ENCODE data around the gene MKNK1. TPM values are rescaled to one million over a fixed set of nuclear protein-coding genes. Genes with fewer than 3 reads are reported as not detected.

MKNK1 gene
- total RNA-seq, 1 experiment from 2014 or later = 18.6 TPM

DNA sequence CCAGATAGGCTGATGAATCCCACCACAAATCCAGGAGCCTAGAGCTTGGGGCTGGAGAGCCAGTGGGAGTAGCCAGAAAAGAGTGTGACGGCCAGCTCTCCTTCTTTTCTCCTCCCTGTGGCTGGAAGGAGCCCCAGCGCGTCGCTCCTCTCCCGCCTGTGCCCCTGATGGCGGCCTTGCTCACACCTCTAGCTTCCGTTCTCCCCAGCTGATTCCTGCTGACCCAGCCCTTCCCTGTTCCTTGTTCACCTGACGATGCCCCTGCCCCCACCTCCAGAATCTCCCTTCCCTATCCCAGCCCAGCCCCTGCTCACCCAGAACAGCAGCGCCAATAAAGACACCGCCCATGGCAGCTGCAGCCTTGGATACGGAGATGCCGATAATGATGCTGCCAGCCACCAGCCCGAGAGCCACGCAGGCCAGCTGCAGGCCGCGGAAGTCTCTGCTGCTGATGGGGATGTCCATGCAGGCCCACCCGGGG is 53.3 kb downstream of the MKNK1 start:
- Mint-ChIP-seq H3K4me3 (no peak overlapping the region), H3K27ac (no peak overlapping the region), H3K4me1 (peaks cover 19% of the 10 kb centered on the region), H3K27me3 (ENCODE audit: low read depth) (peaks cover 16% of the 10 kb centered on the region), H3K9me3 (no peaks in the 10 kb centered on the region), H3K36me3 (no peaks in the 10 kb centered on the region)
- TF ChIP-seq, protein P1, sequence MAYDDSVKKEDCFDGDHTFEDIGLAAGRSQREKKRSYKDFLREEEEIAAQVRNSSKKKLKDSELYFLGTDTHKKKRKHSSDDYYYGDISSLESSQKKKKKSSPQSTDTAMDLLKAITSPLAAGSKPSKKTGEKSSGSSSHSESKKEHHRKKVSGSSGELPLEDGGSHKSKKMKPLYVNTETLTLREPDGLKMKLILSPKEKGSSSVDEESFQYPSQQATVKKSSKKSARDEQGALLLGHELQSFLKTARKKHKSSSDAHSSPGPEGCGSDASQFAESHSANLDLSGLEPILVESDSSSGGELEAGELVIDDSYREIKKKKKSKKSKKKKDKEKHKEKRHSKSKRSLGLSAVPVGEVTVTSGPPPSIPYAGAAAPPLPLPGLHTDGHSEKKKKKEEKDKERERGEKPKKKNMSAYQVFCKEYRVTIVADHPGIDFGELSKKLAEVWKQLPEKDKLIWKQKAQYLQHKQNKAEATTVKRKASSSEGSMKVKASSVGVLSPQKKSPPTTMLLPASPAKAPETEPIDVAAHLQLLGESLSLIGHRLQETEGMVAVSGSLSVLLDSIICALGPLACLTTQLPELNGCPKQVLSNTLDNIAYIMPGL (CRISPR knock-in tag; IDR thresholded peaks at IDR 0.05) = no peak
- TF ChIP-seq ELF4 (CRISPR knock-in tag; IDR thresholded peaks at IDR 0.05; ENCODE audit: low read depth) (no peak), ZNF416 (CRISPR knock-in tag; IDR thresholded peaks at IDR 0.05) (no peak), NR2C2 (CRISPR knock-in tag; IDR thresholded peaks at IDR 0.05) (no peak), ATF1 (CRISPR knock-in tag; IDR thresholded peaks at IDR 0.05) (no peak), FOXP1 (CRISPR knock-in tag; IDR thresholded peaks at IDR 0.05; ENCODE audit: borderline replicate concordance) (no peak), FOXJ3 (CRISPR knock-in tag; IDR thresholded peaks at IDR 0.05; ENCODE audit: borderline replicate concordance) (no peak)
- TF ChIP-seq, protein P2, sequence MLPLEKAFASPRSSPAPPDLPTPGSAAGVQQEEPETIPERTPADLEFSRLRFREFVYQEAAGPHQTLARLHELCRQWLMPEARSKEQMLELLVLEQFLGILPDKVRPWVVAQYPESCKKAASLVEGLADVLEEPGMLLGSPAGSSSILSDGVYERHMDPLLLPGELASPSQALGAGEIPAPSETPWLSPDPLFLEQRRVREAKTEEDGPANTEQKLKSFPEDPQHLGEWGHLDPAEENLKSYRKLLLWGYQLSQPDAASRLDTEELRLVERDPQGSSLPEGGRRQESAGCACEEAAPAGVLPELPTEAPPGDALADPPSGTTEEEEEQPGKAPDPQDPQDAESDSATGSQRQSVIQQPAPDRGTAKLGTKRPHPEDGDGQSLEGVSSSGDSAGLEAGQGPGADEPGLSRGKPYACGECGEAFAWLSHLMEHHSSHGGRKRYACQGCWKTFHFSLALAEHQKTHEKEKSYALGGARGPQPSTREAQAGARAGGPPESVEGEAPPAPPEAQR (CRISPR knock-in tag; IDR thresholded peaks at IDR 0.05) = no peak
- DNase-seq (ENCODE audit: low spot score) = no peak
- CTCF ChIA-PET = interaction anchor here (0.8 to 13.7 kb wide), 12 partner anchors 12 to 197 kb away, joined by 3 to 190 read pairs (median 6); partner anchors contain the start of gene MKNK1
- POLR2A ChIA-PET = no interaction called here
- ATAC-seq = peak; percentile 19

DNA sequence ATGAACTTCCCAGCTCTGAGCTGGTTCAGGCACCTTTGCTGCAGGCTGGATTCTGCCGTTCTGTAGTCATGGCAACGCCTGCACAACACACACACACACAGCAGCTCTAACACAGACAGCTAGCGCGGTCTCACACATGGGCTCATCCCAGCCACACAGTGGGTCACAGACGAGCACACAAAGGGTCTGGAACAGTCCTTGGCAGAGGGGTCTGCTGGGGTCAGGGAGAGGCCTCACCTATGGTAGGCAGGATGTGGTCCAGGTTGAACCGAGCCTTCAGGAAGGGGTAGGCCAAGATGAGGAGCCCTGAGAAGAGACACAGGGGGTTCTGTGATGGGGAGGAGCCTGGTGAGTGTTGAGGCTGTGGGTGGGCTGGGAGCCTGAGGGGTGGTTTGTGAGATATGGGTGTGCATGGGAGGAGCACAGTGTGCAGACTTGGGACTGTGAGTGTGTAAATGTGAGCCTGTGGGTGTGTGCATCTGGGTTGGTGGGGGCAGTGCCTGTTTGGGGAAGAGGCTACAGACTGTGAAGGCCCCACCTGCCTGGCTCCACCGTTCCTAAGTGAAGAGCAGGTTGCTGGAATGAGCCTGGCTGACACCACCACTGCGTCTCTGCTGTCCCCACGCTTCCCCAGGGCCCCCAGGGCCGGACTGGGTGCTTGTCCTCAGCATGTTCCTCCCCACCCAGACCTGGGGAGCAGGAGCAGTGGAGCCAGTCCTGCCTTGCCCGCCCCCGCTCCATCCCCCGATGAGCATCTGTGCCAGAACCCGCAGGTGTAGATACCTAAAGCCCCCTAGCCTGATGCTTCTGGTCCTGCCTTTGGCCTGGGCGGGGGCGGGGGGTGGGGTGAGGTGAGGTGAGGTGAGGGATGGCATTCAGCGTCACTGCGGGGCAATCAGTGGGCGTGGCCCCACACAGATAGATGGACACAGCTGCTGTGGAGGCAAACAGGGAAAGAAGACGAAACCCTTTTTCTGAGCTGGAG is 54.1 kb downstream of the MKNK1 start:
- H3K4me3 Mint-ChIP-seq = no peak overlapping the region
- no peaks in the 10 kb centered on the region for H3K36me3 Mint-ChIP-seq
- peaks cover 19% of the 10 kb centered on the region for H3K4me1 Mint-ChIP-seq
- no peaks in the 10 kb centered on the region for H3K9me3 Mint-ChIP-seq
- TF ChIP-seq, protein P3, sequence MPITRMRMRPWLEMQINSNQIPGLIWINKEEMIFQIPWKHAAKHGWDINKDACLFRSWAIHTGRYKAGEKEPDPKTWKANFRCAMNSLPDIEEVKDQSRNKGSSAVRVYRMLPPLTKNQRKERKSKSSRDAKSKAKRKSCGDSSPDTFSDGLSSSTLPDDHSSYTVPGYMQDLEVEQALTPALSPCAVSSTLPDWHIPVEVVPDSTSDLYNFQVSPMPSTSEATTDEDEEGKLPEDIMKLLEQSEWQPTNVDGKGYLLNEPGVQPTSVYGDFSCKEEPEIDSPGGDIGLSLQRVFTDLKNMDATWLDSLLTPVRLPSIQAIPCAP (CRISPR knock-in tag; IDR thresholded peaks at IDR 0.05) = no peak
- TF ChIP-seq ZNF121 (CRISPR knock-in tag; IDR thresholded peaks at IDR 0.05) (no peak), RELA (CRISPR knock-in tag; IDR thresholded peaks at IDR 0.05; ENCODE audit: borderline replicate concordance) (no peak)
- TF ChIP-seq, protein P4, sequence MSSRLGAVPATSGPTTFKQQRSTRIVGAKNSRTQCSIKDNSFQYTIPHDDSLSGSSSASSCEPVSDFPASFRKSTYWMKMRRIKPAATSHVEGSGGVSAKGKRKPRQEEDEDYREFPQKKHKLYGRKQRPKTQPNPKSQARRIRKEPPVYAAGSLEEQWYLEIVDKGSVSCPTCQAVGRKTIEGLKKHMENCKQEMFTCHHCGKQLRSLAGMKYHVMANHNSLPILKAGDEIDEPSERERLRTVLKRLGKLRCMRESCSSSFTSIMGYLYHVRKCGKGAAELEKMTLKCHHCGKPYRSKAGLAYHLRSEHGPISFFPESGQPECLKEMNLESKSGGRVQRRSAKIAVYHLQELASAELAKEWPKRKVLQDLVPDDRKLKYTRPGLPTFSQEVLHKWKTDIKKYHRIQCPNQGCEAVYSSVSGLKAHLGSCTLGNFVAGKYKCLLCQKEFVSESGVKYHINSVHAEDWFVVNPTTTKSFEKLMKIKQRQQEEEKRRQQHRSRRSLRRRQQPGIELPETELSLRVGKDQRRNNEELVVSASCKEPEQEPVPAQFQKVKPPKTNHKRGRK (CRISPR knock-in tag; IDR thresholded peaks at IDR 0.05; ENCODE audit: borderline replicate concordance) = no peak
- TF ChIP-seq, protein P5, sequence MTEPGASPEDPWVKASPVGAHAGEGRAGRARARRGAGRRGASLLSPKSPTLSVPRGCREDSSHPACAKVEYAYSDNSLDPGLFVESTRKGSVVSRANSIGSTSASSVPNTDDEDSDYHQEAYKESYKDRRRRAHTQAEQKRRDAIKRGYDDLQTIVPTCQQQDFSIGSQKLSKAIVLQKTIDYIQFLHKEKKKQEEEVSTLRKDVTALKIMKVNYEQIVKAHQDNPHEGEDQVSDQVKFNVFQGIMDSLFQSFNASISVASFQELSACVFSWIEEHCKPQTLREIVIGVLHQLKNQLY (CRISPR knock-in tag; IDR thresholded peaks at IDR 0.05) = no peak
- TF ChIP-seq, protein P6, sequence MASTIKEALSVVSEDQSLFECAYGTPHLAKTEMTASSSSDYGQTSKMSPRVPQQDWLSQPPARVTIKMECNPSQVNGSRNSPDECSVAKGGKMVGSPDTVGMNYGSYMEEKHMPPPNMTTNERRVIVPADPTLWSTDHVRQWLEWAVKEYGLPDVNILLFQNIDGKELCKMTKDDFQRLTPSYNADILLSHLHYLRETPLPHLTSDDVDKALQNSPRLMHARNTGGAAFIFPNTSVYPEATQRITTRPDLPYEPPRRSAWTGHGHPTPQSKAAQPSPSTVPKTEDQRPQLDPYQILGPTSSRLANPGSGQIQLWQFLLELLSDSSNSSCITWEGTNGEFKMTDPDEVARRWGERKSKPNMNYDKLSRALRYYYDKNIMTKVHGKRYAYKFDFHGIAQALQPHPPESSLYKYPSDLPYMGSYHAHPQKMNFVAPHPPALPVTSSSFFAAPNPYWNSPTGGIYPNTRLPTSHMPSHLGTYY (CRISPR knock-in tag; IDR thresholded peaks at IDR 0.05) = no peak
- H3K27me3 Mint-ChIP-seq (ENCODE audit: low read depth) = peaks cover 24% of the 10 kb centered on the region
- ChIA-PET CTCF (interaction anchor here (0.8 to 13.7 kb wide), 18 partner anchors 13 to 198 kb away, joined by 3 to 190 read pairs (median 7); partner anchors contain the start of gene MKNK1), POLR2A (interaction anchor here (0.6 kb wide), 1 partner anchor 153 kb away, joined by 3 read pairs; no protein-coding TSS in a partner anchor)
- no peak overlapping the region for H3K27ac Mint-ChIP-seq
- ATAC-seq (peak; percentile 20), DNase-seq (ENCODE audit: low spot score) (no peak)
